Gastroesophageal sphincter (tissue), 3 donors: ENCODE results near the gene BAIAP3.

Experiments used
- CTCF ChIP-seq, 4 experiments: fragments of 200-600 bp in 2 of 4; fragments of 450-650 bp in 2 of 4; sonication (generic) in 1 of 4; IDR thresholded peaks; one replicate each; pipeline ENCODE4 v1.5.1; 2017 to 2019; ENCODE audit warnings: antibody characterized with exemption in 4 of 4, mild to moderate bottlenecking in 2 of 4, moderate library complexity in 2 of 4
- EP300 ChIP-seq: sonication (generic); formaldehyde crosslinking; IDR thresholded peaks from one replicate; pipeline ENCODE4 v1.6.1; 2017; ENCODE audit warnings: antibody characterized with exemption, mild to moderate bottlenecking
- POLR2AphosphoS5 ChIP-seq: sonication (generic); formaldehyde crosslinking; IDR thresholded peaks from one replicate; pipeline ENCODE4 v1.6.1; 2017; ENCODE audit warnings: antibody characterized with exemption

GRCh38 chr16:1325673-1326371 lies 7.6 kb upstream of the BAIAP3 start:
- TF ChIP-seq EP300 (no peak), CTCF (IDR thresholded peaks at IDR 0.05) (no peak), POLR2AphosphoS5 (no peak)
